GM19463 (cell line): ENCODE data around the gene KCNIP2.

Source experiments
- ATAC-seq: cut with Tn5 transposase; IDR thresholded peaks from one replicate; pipeline ENCODE4 v1.9.1; 2021; ENCODE audit warnings: mild to moderate bottlenecking, moderate library complexity; ENCODE audit not compliant: unreplicated experiment

KCNIP2 gene

GRCh38 chr10:101843032-101844021 lies at the start of gene KCNIP2:
Gene KCNIP2, minus strand, starts transcription at chr10:101843800. Its CDS starts 232 bp downstream, at chr10:101843568.
- ATAC-seq: no peak

- no peak for ATAC-seq
Observed at GRCh38 chr10:101892782-101893391, 49.3 kb upstream of the KCNIP2 start.

- ATAC-seq: no peak
Observed at GRCh38 chr10:101889256-101890210, 45.9 kb upstream of the KCNIP2 start.

- no peak for ATAC-seq
Observed at GRCh38 chr10:101888251-101888949, 44.8 kb upstream of the KCNIP2 start.

- ATAC-seq: no peak
Observed at GRCh38 chr10:101887775-101888174, 44.2 kb upstream of the KCNIP2 start.

- ATAC-seq: no peak
Observed at GRCh38 chr10:101886521-101887312, 43.1 kb upstream of the KCNIP2 start.

- no peak for ATAC-seq
Observed at GRCh38 chr10:101881036-101881774, 37.6 kb upstream of the KCNIP2 start.

GRCh38 chr10:101880232-101880573 lies 36.6 kb upstream of the KCNIP2 start:
- no peak for ATAC-seq

- ATAC-seq: no peak
Observed at GRCh38 chr10:101879456-101880231, 36.0 kb upstream of the KCNIP2 start.

- no peak for ATAC-seq
Observed at GRCh38 chr10:101878869-101879268, 35.3 kb upstream of the KCNIP2 start.

- no peak for ATAC-seq
Observed at GRCh38 chr10:101875068-101875688, 31.6 kb upstream of the KCNIP2 start.

- no peak for ATAC-seq
Observed at GRCh38 chr10:101874252-101874651, 30.7 kb upstream of the KCNIP2 start.

- ATAC-seq: no peak
Observed at GRCh38 chr10:101867931-101868330, 24.3 kb upstream of the KCNIP2 start.

- no peak for ATAC-seq
Observed at GRCh38 chr10:101859530-101859929, 15.9 kb upstream of the KCNIP2 start.

- peak; percentile 50 for ATAC-seq
Observed at GRCh38 chr10:101858723-101859500, 15.3 kb upstream of the KCNIP2 start.

GRCh38 chr10:101857802-101858476 lies 14.3 kb upstream of the KCNIP2 start:
- no peak for ATAC-seq
